A549 (cell line): ENCODE measurements around the gene ESRP2.

Source experiments
- EP300 ChIP-seq, 2 experiments: fragments of >200 bp; sonication (Bioruptor Twin); formaldehyde crosslinking; IDR thresholded peaks; 2 replicates in 1 of 2; 3 replicates in 1 of 2; pipeline ENCODE4 v1.6.1; 2016 to 2017
- JUNB ChIP-seq: fragments of >200 bp; sonication (Bioruptor Twin); formaldehyde crosslinking; IDR thresholded peaks from 2 replicates; pipeline ENCODE4 v1.6.1; 2016
- MYC ChIP-seq: IDR thresholded peaks from 2 replicates; pipeline ENCODE4 v1.6.1; 2012; ENCODE audit warnings: mild to moderate bottlenecking, inconsistent platforms, low read length, improper control_type of control experiment, borderline replicate concordance
- NPAS2 ChIP-seq: fragments of 250-450 bp; sonication (Bioruptor Pico); IDR thresholded peaks from 2 replicates; pipeline ENCODE4 v1.8.0; 2022; ENCODE audit warnings: mild to moderate bottlenecking, moderate library complexity, borderline replicate concordance
- POLR2A ChIP-seq: IDR thresholded peaks from 2 replicates; pipeline ENCODE4 v1.6.1; 2012; ENCODE audit warnings: mild to moderate bottlenecking, low read length
- POLR2AphosphoS2 ChIP-seq: conservative IDR thresholded peaks from 2 replicates; pipeline ENCODE4 v1.6.1; 2012; ENCODE audit warnings: low read length, improper control_type of control experiment, inconsistent platforms
- RAD21 ChIP-seq, 2 experiments: fragments of >200 bp in 1 of 2; sonication (Bioruptor Twin) in 1 of 2; formaldehyde crosslinking in 1 of 2; IDR thresholded peaks in 1 of 2; conservative IDR thresholded peaks in 1 of 2; 2 replicates in 1 of 2; 3 replicates in 1 of 2; pipeline ENCODE4 v1.6.1; 2012 to 2018; ENCODE audit warnings: inconsistent platforms in 1 of 2
- RCOR1 ChIP-seq: fragments of 150-350 bp; IDR thresholded peaks from 2 replicates; pipeline ENCODE4 v1.6.1; 2014; ENCODE audit warnings: antibody characterized with exemption, low read length, low read depth
- TF ChIP-seq, protein P1 (sequence below): fragments of >200 bp; sonication (Bioruptor Twin); formaldehyde crosslinking; IDR thresholded peaks from 3 replicates; pipeline ENCODE4 v1.5.1; 2016
- TF ChIP-seq, protein P2 (sequence below): fragments of 150-350 bp; IDR thresholded peaks from 2 replicates; pipeline ENCODE4 v1.6.1; 2014; ENCODE audit warnings: low read depth, mild to moderate bottlenecking, low read length
- TF ChIP-seq, protein P3 (sequence below): IDR thresholded peaks from 2 replicates; pipeline ENCODE4 v1.6.1; 2012
- TF ChIP-seq, protein P4 (sequence below): fragments of >200 bp; sonication (Bioruptor Twin); formaldehyde crosslinking; IDR thresholded peaks from 3 replicates; pipeline ENCODE4 v1.6.1; 2016
- TF ChIP-seq, protein P5 (sequence below): IDR thresholded peaks from 2 replicates; pipeline ENCODE4 v1.6.1; 2012

DNA sequence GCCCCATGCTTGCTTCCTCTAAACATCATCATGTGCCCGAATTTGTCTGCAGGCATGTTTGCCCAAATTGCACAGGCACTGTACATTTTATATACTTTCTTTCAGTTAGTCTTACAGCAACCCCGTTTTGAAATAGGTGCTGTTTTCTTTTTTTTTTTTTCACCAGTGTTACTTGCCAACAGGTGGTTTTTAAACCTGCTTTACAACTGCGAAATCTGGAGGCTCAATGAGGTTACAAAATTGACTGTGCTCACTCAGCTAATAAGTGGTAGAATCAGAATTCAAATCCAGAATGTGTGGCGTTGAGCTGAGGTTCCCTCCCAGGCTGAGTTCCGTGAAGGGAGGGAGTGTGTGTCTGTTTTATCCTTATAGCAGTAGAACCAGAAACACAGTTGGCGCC lies 15.0 kb upstream of the ESRP2 start:
- TF ChIP-seq POLR2A (no peak), NPAS2 (CRISPR knock-in tag) (no peak), RCOR1 (no peak), MYC (no peak), RAD21 (conservative IDR thresholded peaks at IDR 0.05 in 1 of 2, IDR thresholded peaks at IDR 0.05 in 1 of 2) (no peak), JUNB (no peak), POLR2AphosphoS2 (no peak), EP300 (IDR thresholded peaks at IDR 0.05) (no peak)
- TF ChIP-seq, protein P1, sequence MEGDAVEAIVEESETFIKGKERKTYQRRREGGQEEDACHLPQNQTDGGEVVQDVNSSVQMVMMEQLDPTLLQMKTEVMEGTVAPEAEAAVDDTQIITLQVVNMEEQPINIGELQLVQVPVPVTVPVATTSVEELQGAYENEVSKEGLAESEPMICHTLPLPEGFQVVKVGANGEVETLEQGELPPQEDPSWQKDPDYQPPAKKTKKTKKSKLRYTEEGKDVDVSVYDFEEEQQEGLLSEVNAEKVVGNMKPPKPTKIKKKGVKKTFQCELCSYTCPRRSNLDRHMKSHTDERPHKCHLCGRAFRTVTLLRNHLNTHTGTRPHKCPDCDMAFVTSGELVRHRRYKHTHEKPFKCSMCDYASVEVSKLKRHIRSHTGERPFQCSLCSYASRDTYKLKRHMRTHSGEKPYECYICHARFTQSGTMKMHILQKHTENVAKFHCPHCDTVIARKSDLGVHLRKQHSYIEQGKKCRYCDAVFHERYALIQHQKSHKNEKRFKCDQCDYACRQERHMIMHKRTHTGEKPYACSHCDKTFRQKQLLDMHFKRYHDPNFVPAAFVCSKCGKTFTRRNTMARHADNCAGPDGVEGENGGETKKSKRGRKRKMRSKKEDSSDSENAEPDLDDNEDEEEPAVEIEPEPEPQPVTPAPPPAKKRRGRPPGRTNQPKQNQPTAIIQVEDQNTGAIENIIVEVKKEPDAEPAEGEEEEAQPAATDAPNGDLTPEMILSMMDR: no peak
- TF ChIP-seq, protein P2, sequence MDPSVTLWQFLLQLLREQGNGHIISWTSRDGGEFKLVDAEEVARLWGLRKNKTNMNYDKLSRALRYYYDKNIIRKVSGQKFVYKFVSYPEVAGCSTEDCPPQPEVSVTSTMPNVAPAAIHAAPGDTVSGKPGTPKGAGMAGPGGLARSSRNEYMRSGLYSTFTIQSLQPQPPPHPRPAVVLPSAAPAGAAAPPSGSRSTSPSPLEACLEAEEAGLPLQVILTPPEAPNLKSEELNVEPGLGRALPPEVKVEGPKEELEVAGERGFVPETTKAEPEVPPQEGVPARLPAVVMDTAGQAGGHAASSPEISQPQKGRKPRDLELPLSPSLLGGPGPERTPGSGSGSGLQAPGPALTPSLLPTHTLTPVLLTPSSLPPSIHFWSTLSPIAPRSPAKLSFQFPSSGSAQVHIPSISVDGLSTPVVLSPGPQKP: no peak
- TF ChIP-seq, protein P3, sequence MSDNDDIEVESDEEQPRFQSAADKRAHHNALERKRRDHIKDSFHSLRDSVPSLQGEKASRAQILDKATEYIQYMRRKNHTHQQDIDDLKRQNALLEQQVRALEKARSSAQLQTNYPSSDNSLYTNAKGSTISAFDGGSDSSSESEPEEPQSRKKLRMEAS: no peak
- TF ChIP-seq, protein P4, sequence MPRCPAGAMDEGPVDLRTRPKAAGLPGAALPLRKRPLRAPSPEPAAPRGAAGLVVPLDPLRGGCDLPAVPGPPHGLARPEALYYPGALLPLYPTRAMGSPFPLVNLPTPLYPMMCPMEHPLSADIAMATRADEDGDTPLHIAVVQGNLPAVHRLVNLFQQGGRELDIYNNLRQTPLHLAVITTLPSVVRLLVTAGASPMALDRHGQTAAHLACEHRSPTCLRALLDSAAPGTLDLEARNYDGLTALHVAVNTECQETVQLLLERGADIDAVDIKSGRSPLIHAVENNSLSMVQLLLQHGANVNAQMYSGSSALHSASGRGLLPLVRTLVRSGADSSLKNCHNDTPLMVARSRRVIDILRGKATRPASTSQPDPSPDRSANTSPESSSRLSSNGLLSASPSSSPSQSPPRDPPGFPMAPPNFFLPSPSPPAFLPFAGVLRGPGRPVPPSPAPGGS: no peak
- TF ChIP-seq, protein P5, sequence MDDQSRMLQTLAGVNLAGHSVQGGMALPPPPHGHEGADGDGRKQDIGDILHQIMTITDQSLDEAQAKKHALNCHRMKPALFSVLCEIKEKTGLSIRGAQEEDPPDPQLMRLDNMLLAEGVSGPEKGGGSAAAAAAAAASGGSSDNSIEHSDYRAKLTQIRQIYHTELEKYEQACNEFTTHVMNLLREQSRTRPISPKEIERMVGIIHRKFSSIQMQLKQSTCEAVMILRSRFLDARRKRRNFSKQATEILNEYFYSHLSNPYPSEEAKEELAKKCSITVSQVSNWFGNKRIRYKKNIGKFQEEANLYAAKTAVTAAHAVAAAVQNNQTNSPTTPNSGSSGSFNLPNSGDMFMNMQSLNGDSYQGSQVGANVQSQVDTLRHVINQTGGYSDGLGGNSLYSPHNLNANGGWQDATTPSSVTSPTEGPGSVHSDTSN: no peak
